Gastrocnemius medialis (tissue), 4 donors: ENCODE data around the gene POFUT1. TPM values are rescaled to one million over a fixed set of nuclear protein-coding genes. Genes with fewer than 3 reads are reported as not detected.

Experiments
- ATAC-seq, 2 donors: fragments of 150-250 bp; one replicate each; pipeline ENCODE4 v1.9.1; 2016
- DNase-seq, 2 donors: peaks; one replicate each; pipeline ENCODE4 v3.0.0-alpha.2; 2019
- H3K27ac ChIP-seq, 4 donors: fragments of 200-600 bp; sonication (generic); 1 replicate in 1 of 4; 2 replicates in 3 of 4; pipeline ENCODE4 v1.5.1; 2016 to 2018; ENCODE audit warnings: mild to moderate bottlenecking in 2 of 4, moderate library complexity in 1 of 4
- H3K27me3 ChIP-seq, 3 donors: fragments of 200-600 bp; sonication (generic) in 2 of 3; 1 replicate in 1 of 3; 2 replicates in 2 of 3; pipeline versions ENCODE4 v1.5.1 to v1.6.0; 2016 to 2019; ENCODE audit warnings: mild to moderate bottlenecking in 1 of 3, moderate library complexity in 1 of 3
- H3K36me3 ChIP-seq, 2 donors: fragments of 200-600 bp; sonication (generic) in 1 of 2; one replicate each; pipeline ENCODE4 v1.5.1; 2017 to 2018
- H3K4me1 ChIP-seq, 2 donors: fragments of 200-600 bp; sonication (generic) in 1 of 2; one replicate each; pipeline ENCODE4 v1.5.1; 2016 to 2017; ENCODE audit warnings: mild to moderate bottlenecking in 2 of 2
- H3K4me3 ChIP-seq, 4 donors: fragments of 200-600 bp; sonication (generic) in 3 of 4; 1 replicate in 1 of 4; 2 replicates in 3 of 4; pipeline ENCODE4 v1.5.1; 2016 to 2019; ENCODE audit warnings: mild to moderate bottlenecking in 2 of 4
- H3K9me3 ChIP-seq, 3 donors: fragments of 200-600 bp; sonication (generic) in 2 of 3; 1 replicate in 1 of 3; 2 replicates in 2 of 3; pipeline ENCODE4 v1.5.1; 2016 to 2019
- CTCF ChIP-seq, 5 experiments: fragments of 450-650 bp in 3 of 5; fragments of 200-600 bp in 2 of 5; sonication (generic) in 2 of 5; IDR thresholded peaks in 4 of 5; conservative IDR thresholded peaks in 1 of 5; 1 replicate in 4 of 5; 2 replicates in 1 of 5; pipeline ENCODE4 v1.5.1; 2016 to 2019; ENCODE audit warnings: antibody characterized with exemption in 5 of 5, mild to moderate bottlenecking in 3 of 5, moderate library complexity in 3 of 5
- POLR2A ChIP-seq, 2 donors: fragments of 450-650 bp; IDR thresholded peaks; one replicate each; pipeline ENCODE4 v1.6.1; 2017; ENCODE audit warnings: antibody characterized with exemption in 2 of 2, mild to moderate bottlenecking in 2 of 2, moderate library complexity in 2 of 2
- in situ Hi-C, 4 donors: fragments of 200-750 bp; cut with MboI; loops; one replicate each; pipeline versions ENCODE4 v1.15.0 to v1.8.0; 2017; ENCODE audit warnings: low sequenced_read_pairs in 4 of 4
- intact Hi-C: fragments of 100-400 bp; cut with DNase I; formaldehyde crosslinking; loops from one replicate; pipeline ENCODE4 v1.15.1; 2023; ENCODE audit warnings: low total_unique reads
- total RNA-seq, 4 donors: library from RNA; depleted of rRNA; stranded (reverse); fragments of >200 nt; gene quantifications; one replicate each; pipeline versions ENCODE4 v1.1.0 to v1.2.3, GENCODE V29; 2016

Gene POFUT1
- total RNA-seq, 4 donors from 2014 or later = 15.3 to 20.7 (median 18.4) TPM

GRCh38 chr20:32160341-32160740, 47.3 kb upstream of the POFUT1 start:
- H3K9me3 ChIP-seq = no peaks in the 10 kb centered on the region
- DNase-seq (no peak), ATAC-seq (no peak)
- no peak overlapping the region for H3K27ac ChIP-seq
- TF ChIP-seq CTCF (IDR thresholded peaks at IDR 0.05 in 4 of 5, conservative IDR thresholded peaks at IDR 0.05 in 1 of 5) (no peak), POLR2A (IDR thresholded peaks at IDR 0.05) (no peak)
- H3K27me3 ChIP-seq = no peaks in the 10 kb centered on the region
- H3K4me3 ChIP-seq = no peak overlapping the region
- H3K4me1 ChIP-seq = peaks cover 3 to 5% of the 10 kb centered on the region in 2 donors
- intact Hi-C loops = no loop called here
- H3K36me3 ChIP-seq = peaks cover 4 to 75% of the 10 kb centered on the region in 2 donors
- in situ Hi-C loops = no loop called here

GRCh38 chr20:32162351-32162750, 45.3 kb upstream of the POFUT1 start:
- Histone ChIP-seq H3K36me3 (peaks cover 4 to 86% of the 10 kb centered on the region in 2 donors), H3K27ac (no peak overlapping the region), H3K27me3 (no peaks in the 10 kb centered on the region), H3K4me3 (no peak overlapping the region), H3K4me1 (no peaks in the 10 kb centered on the region), H3K9me3 (no peaks in the 10 kb centered on the region)
- no peak for TF ChIP-seq POLR2A (IDR thresholded peaks at IDR 0.05)
- no peak for TF ChIP-seq CTCF (IDR thresholded peaks at IDR 0.05 in 4 of 5, conservative IDR thresholded peaks at IDR 0.05 in 1 of 5)
- in situ Hi-C loops (no loop called here), intact Hi-C loops (no loop called here)
- ATAC-seq (no peak), DNase-seq (no peak)

- Histone ChIP-seq H3K27me3 (no peaks in the 10 kb centered on the region), H3K9me3 (no peaks in the 10 kb centered on the region), H3K4me1 (peaks cover 0 to 8% of the 10 kb centered on the region in 2 donors), H3K36me3 (peaks cover 4 to 70% of the 10 kb centered on the region in 2 donors), H3K4me3 (no peak overlapping the region), H3K27ac (no peak overlapping the region)
- TF ChIP-seq POLR2A (IDR thresholded peaks at IDR 0.05) (no peak), CTCF (IDR thresholded peaks at IDR 0.05 in 4 of 5, conservative IDR thresholded peaks at IDR 0.05 in 1 of 5) (no peak)
- intact Hi-C loops = no loop called here
- ATAC-seq (no peak), DNase-seq (no peak)
- in situ Hi-C loops = no loop called here
These were observed 43.7 kb upstream of the POFUT1 start for GRCh38 chr20:32163951-32164350.

GRCh38 chr20:32164984-32165735, 42.5 kb upstream of the POFUT1 start:
- TF ChIP-seq CTCF (IDR thresholded peaks at IDR 0.05 in 4 of 5, conservative IDR thresholded peaks at IDR 0.05 in 1 of 5) (no peak), POLR2A (IDR thresholded peaks at IDR 0.05) (no peak)
- Histone ChIP-seq H3K36me3 (peaks cover 4 to 58% of the 10 kb centered on the region in 2 donors), H3K27me3 (no peaks in the 10 kb centered on the region), H3K4me1 (peaks cover 0 to 15% of the 10 kb centered on the region in 2 donors), H3K4me3 (no peak overlapping the region), H3K27ac (no peak overlapping the region), H3K9me3 (no peaks in the 10 kb centered on the region)
- DNase-seq (no peak), ATAC-seq (no peak)
- in situ Hi-C loops (no loop called here), intact Hi-C loops (no loop called here)
